Measurements from ENCODE around the gene GADD45A. TPM values are rescaled to one million over a fixed set of nuclear protein-coding genes. Genes with fewer than 3 reads are reported as not detected.

The GADD45A gene
- total RNA-seq, 1 donor from 2014 or later: 111 TPM

DNA sequence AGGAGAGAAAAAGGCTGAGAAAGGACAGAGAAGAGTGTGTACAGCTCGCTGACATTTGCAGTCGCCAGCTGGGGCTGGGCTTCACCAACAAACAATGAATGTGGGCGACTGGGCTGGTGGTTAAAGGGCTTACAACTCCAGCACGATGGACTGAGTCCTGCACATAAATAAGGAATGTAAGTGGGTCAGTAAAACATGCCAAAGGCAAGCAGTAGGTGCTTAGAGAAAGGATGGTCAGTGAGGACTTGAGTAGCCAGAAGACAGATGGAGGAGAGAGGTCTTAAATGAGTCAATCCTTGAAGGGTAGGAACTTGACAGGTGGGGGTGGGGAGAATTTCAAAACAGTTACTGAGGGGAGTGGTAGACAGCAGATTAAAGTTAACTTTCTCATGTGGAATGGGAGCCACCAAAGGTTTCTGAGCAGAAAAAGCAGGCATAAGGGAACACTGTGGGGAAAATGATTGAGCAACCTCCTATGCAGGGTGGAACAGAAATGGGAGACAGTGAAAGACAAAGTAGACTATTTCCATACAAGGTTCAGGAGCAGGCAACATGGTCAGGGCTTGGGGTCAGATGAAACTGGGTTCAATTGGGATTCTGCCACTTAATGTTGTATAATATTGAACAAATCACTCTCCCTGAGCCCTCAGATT lies 37.4 kb downstream of the GADD45A start:
- TF ChIP-seq, protein P1, sequence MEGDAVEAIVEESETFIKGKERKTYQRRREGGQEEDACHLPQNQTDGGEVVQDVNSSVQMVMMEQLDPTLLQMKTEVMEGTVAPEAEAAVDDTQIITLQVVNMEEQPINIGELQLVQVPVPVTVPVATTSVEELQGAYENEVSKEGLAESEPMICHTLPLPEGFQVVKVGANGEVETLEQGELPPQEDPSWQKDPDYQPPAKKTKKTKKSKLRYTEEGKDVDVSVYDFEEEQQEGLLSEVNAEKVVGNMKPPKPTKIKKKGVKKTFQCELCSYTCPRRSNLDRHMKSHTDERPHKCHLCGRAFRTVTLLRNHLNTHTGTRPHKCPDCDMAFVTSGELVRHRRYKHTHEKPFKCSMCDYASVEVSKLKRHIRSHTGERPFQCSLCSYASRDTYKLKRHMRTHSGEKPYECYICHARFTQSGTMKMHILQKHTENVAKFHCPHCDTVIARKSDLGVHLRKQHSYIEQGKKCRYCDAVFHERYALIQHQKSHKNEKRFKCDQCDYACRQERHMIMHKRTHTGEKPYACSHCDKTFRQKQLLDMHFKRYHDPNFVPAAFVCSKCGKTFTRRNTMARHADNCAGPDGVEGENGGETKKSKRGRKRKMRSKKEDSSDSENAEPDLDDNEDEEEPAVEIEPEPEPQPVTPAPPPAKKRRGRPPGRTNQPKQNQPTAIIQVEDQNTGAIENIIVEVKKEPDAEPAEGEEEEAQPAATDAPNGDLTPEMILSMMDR (IDR thresholded peaks at IDR 0.05): no peak
- no peaks in the 10 kb centered on the region for H3K9me3 ChIP-seq
- H3K27ac ChIP-seq: peak overlapping the region; percentile 66 to 72
- intact Hi-C loops (cut with DNase I): loop anchor here (2.0 kb wide), 1 partner anchor 22 kb away; no protein-coding TSS in a partner anchor
- no peaks in the 10 kb centered on the region for H3K27me3 ChIP-seq
- H3K36me3 ChIP-seq: no peaks in the 10 kb centered on the region
- no peak for DNase-seq (ENCODE audit: low spot score in 2 of 2)
- peaks cover 6 to 46% of the 10 kb centered on the region in 2 donors for H3K4me1 ChIP-seq
- H3K4me3 ChIP-seq: no peak overlapping the region

DNA sequence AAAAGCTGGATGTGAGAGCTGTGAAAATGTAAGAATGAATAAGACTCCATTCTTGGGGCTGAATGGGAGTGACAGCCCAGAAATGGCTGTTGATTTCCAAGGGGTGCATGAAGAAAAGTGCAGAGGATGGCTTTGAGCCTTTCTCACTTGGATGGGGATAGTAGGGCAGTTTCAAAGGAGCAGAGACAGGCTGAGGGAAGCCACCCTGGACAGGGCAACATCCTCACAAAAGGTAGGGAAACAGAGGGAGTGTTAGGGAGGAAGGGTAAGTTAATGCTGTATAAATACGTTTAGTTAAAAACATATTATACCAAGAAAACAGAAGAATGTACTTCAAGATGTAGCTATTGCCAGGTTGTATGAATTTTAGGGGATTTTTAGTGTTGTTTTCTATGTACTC lies 38.1 kb downstream of the GADD45A start:
- Histone ChIP-seq H3K36me3 (no peaks in the 10 kb centered on the region), H3K4me3 (no peak overlapping the region), H3K27ac (peak overlapping the region; percentile 66 to 72), H3K9me3 (no peaks in the 10 kb centered on the region), H3K4me1 (peaks cover 6 to 46% of the 10 kb centered on the region in 2 donors), H3K27me3 (no peaks in the 10 kb centered on the region)
- intact Hi-C loops (cut with DNase I): loop anchor here (2.0 kb wide), 1 partner anchor 22 kb away; no protein-coding TSS in a partner anchor
- TF ChIP-seq, protein P1 (IDR thresholded peaks at IDR 0.05): no peak
- no peak for DNase-seq (ENCODE audit: low spot score in 2 of 2)

DNA sequence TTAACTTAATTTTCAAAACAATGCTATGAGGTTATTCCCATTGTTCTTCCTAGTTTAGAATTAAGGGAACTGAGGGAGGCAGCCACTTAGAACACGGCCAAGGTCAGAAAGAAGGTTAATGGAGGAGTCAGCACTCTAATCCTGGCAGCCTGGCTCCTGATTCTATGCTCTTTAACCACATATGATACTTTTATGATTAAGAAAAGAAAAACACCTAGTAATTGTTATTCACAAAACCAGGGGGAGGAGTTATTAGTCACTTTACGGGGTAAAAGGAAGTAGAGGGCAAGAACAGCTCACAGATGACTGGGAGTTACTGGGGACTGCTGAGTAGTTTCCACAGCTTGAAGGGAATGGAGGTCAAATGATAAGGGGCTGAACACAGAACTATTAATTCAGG lies 38.6 kb downstream of the GADD45A start:
- Histone ChIP-seq H3K4me1 (peaks cover 6 to 46% of the 10 kb centered on the region in 2 donors), H3K36me3 (no peaks in the 10 kb centered on the region), H3K27ac (peak overlapping the region; percentile 66 to 72), H3K27me3 (no peaks in the 10 kb centered on the region), H3K9me3 (no peaks in the 10 kb centered on the region), H3K4me3 (no peak overlapping the region)
- no peak for DNase-seq (ENCODE audit: low spot score in 2 of 2)
- TF ChIP-seq, protein P1 (IDR thresholded peaks at IDR 0.05): no peak
- intact Hi-C loops (cut with DNase I): loop anchor here (2.0 kb wide), 1 partner anchor 21 kb away; no protein-coding TSS in a partner anchor

DNA sequence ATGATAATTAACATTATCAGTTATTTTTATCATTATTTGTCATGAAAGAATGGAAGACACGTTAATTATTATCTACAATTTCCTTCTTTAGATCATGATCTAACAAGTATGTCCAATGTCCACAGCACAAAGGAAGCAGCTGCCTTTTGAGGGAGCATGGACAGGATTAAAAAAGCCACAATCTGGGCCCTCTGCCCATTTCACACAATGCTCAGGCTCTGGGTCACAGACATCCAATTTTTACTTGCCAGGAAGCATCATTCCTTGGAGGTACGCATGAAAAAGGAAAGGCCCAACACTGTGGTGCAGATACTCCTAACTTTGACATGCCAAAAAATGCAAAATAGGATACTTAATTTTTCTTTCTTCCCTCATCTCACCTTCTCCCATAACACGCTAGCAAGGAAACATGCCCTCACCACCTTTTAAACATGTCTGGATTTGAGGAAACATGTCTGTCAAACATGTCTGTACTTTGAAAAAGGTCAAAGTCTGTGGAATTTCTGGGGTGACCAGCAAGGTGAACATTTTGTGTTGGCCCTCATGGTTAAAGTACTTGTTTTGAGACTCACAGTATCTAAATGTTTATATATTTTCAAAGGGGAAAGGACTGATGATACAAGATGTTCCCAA lies 40.0 kb downstream of the GADD45A start:
- no peak for DNase-seq (ENCODE audit: low spot score in 2 of 2)
- peak overlapping the region; percentile 66 to 72 for H3K27ac ChIP-seq
- TF ChIP-seq, protein P1 (IDR thresholded peaks at IDR 0.05): no peak

DNA sequence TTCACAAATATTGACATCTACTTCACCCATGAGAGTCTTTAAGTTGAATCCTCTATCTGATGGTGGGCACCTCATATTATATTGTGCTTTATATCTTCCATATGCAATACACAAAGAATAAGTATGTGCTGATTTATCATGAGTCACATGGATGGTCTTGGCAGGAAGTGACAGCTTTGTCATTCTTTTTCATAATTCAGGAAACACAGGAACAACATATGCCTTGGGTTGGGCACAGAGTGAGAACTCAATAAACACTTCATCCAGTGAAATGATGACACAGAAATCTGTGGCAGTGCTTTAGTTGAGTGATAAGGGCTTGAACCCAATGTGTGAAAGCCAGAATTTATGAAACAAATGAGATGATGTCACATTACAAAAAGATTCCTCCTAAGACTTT lies 41.2 kb downstream of the GADD45A start:
- TF ChIP-seq, protein P1 (IDR thresholded peaks at IDR 0.05): no peak
- H3K9me3 ChIP-seq: no peaks in the 10 kb centered on the region
- H3K27ac ChIP-seq: peak overlapping the region; percentile 66 to 72
- H3K4me1 ChIP-seq: peaks cover 6 to 46% of the 10 kb centered on the region in 2 donors
- H3K27me3 ChIP-seq: no peaks in the 10 kb centered on the region
- intact Hi-C loops (cut with DNase I): no loop called here
- no peak overlapping the region for H3K4me3 ChIP-seq
- H3K36me3 ChIP-seq: no peaks in the 10 kb centered on the region
- DNase-seq (ENCODE audit: low spot score in 2 of 2): no peak

More for the DNA sequence above, 40.0 kb downstream of the GADD45A start:
- no peaks in the 10 kb centered on the region for H3K9me3 ChIP-seq
- intact Hi-C loops (cut with DNase I): no loop called here
- no peaks in the 10 kb centered on the region for H3K27me3 ChIP-seq
- no peak overlapping the region for H3K4me3 ChIP-seq
- H3K4me1 ChIP-seq: peaks cover 6 to 46% of the 10 kb centered on the region in 2 donors
- no peaks in the 10 kb centered on the region for H3K36me3 ChIP-seq
